DMS79 (cell line): ENCODE measurements around the gene MFF.
"Not testable (repeated sequence)": the region's sequence is repeated elsewhere in the genome, so short reads cannot be mapped to it uniquely, and the experiment has no call there.

Experiments
- DNase-seq: peaks from one replicate; lab custom pipeline; 2025; lab: John Stamatoyannopoulos, UW

MFF gene

GRCh38 chr2:227337442-227337841 lies 12.4 kb downstream of the MFF start:
- no peak for DNase-seq

- no peak for DNase-seq
These were observed 14.1 kb downstream of the MFF start for GRCh38 chr2:227339098-227339599.

GRCh38 chr2:227340106-227340505 lies 15.1 kb downstream of the MFF start:
- DNase-seq: no peak

- no peak for DNase-seq
These were observed 16.5 kb downstream of the MFF start for GRCh38 chr2:227341553-227341952.

- no peak for DNase-seq
These were observed 19.2 kb downstream of the MFF start for GRCh38 chr2:227344231-227344630.

- no peak for DNase-seq
These were observed 22.1 kb downstream of the MFF start for GRCh38 chr2:227347117-227347516.

- no peak for DNase-seq
These were observed 23.3 kb downstream of the MFF start for GRCh38 chr2:227348324-227348723.

GRCh38 chr2:227349989-227350612 lies 25.1 kb downstream of the MFF start:
- no peak for DNase-seq

- DNase-seq: no peak
These were observed 26.6 kb downstream of the MFF start for GRCh38 chr2:227351639-227352038.

GRCh38 chr2:227360351-227360750 lies 35.3 kb downstream of the MFF start:
- no peak for DNase-seq

GRCh38 chr2:227363756-227364155 lies 38.7 kb downstream of the MFF start:
- DNase-seq: no peak

- DNase-seq: not testable (repeated sequence)
These were observed 39.7 kb downstream of the MFF start for GRCh38 chr2:227364585-227365263.

- no peak for DNase-seq
These were observed 40.8 kb downstream of the MFF start for GRCh38 chr2:227365833-227366232.

GRCh38 chr2:227366769-227367426 lies 41.8 kb downstream of the MFF start:
- DNase-seq: no peak

GRCh38 chr2:227367427-227367795 lies 42.4 kb downstream of the MFF start:
- no peak for DNase-seq

GRCh38 chr2:227368574-227368973 lies 43.5 kb downstream of the MFF start:
- no peak for DNase-seq

GRCh38 chr2:227370092-227370491 lies 45.0 kb downstream of the MFF start:
- DNase-seq: no peak

- DNase-seq: no peak
These were observed 45.8 kb downstream of the MFF start for GRCh38 chr2:227370791-227371312.

- no peak for DNase-seq
These were observed 48.3 kb downstream of the MFF start for GRCh38 chr2:227373389-227373788.

GRCh38 chr2:227374158-227374557 lies 49.1 kb downstream of the MFF start:
- DNase-seq: no peak

- DNase-seq: no peak
These were observed 51.8 kb downstream of the MFF start for GRCh38 chr2:227376656-227377396.
